HG02885 (cell line): ENCODE measurements around the gene TRMU.

Source experiments
- ATAC-seq: cut with Tn5 transposase; IDR thresholded peaks from one replicate; pipeline ENCODE4 v1.9.1; 2021; ENCODE audit warnings: mild to moderate bottlenecking; ENCODE audit not compliant: unreplicated experiment, poor library complexity

Gene TRMU

GRCh38 chr22:46335201-46336118 lies at the start of gene TRMU:
Gene TRMU (plus strand): TSS chr22:46335714. CDS start chr22:46335765, 51 bp downstream.
- peak; percentile 93 for ATAC-seq

- ATAC-seq = no peak
Observed at GRCh38 chr22:46286006-46286405, 49.5 kb upstream of the TRMU start.

- ATAC-seq = no peak
Observed at GRCh38 chr22:46286941-46287872, 48.3 kb upstream of the TRMU start.

- ATAC-seq = peak; percentile 79
Observed at GRCh38 chr22:46287873-46288751, 47.4 kb upstream of the TRMU start.

- ATAC-seq = no peak
Observed at GRCh38 chr22:46288846-46289243, 46.7 kb upstream of the TRMU start.

GRCh38 chr22:46289244-46289891 lies 46.1 kb upstream of the TRMU start:
- ATAC-seq = no peak

GRCh38 chr22:46290121-46290842 lies 45.2 kb upstream of the TRMU start:
- ATAC-seq = no peak

GRCh38 chr22:46290843-46291785 lies 44.4 kb upstream of the TRMU start:
- ATAC-seq = no peak

GRCh38 chr22:46292173-46292572 lies 43.3 kb upstream of the TRMU start:
- ATAC-seq = no peak

- ATAC-seq = no peak
Observed at GRCh38 chr22:46292732-46293131, 42.8 kb upstream of the TRMU start.

GRCh38 chr22:46293577-46294260 lies 41.8 kb upstream of the TRMU start:
- ATAC-seq = no peak

GRCh38 chr22:46294784-46295183 lies 40.7 kb upstream of the TRMU start:
- no peak for ATAC-seq

GRCh38 chr22:46295277-46295971 lies 40.1 kb upstream of the TRMU start:
- no peak for ATAC-seq

GRCh38 chr22:46296257-46297150 lies 39.0 kb upstream of the TRMU start, which contains the start of gene GTSE1:
Gene GTSE1 (plus strand): TSS chr22:46296870. CDS start chr22:46297401, 531 bp downstream.
- ATAC-seq = peak; percentile 95

GRCh38 chr22:46297151-46297812 lies 38.2 kb upstream of the TRMU start:
- ATAC-seq = peak; percentile 23
